WERI-Rb-1 (cell line): Measurements from ENCODE around the gene RAD54L2.
"Not testable (repeated sequence)": the region's sequence is repeated elsewhere in the genome, so short reads cannot be mapped to it uniquely, and the experiment has no call there.

Experiments
- DNase-seq: peaks from one replicate; pipeline ENCODE4 v3.0.0-alpha.2; 2020
- H3K27ac ChIP-seq: fragments of 250-450 bp; sonication (Bioruptor Pico); 2 replicates; pipeline ENCODE4 v1.5.1; 2020; ENCODE audit warnings: mild to moderate bottlenecking, moderate library complexity
- H3K27me3 ChIP-seq: fragments of 250-450 bp; sonication (Bioruptor Pico); 2 replicates; pipeline ENCODE4 v1.5.1; 2021; ENCODE audit warnings: mild to moderate bottlenecking, low read depth, moderate library complexity; ENCODE audit not compliant: insufficient read depth, severe bottlenecking
- H3K36me3 ChIP-seq: fragments of 250-450 bp; sonication (Bioruptor Pico); 2 replicates; pipeline ENCODE4 v1.5.1; 2020; ENCODE audit warnings: mild to moderate bottlenecking, moderate library complexity
- H3K4me3 ChIP-seq: 2 replicates; pipeline ENCODE4 v1.5.1; 2011; ENCODE audit warnings: low read depth, mild to moderate bottlenecking, control low read depth, low read length
- H3K9me3 ChIP-seq: fragments of 250-450 bp; sonication (Bioruptor Pico); 2 replicates; pipeline ENCODE4 v1.5.1; 2021; ENCODE audit warnings: mild to moderate bottlenecking, moderate library complexity; ENCODE audit not compliant: severe bottlenecking
- TF ChIP-seq, protein P1 (sequence below): IDR thresholded peaks from 2 replicates; pipeline ENCODE4 v1.5.1; 2011; ENCODE audit warnings: low read depth, mild to moderate bottlenecking, control low read depth, inconsistent platforms, low read length

RAD54L2 gene

GRCh38 chr3:51502562-51502910, 36.0 kb upstream of the RAD54L2 start:
- Histone ChIP-seq H3K36me3 (no peaks in the 10 kb centered on the region; the same call in 1 of the 2 replicates), H3K27ac (no peak overlapping the region), H3K9me3 (no peaks in the 10 kb centered on the region), H3K27me3 (no peaks in the 10 kb centered on the region), H3K4me3 (no peak overlapping the region)
- DNase-seq = no peak
- TF ChIP-seq, protein P1, sequence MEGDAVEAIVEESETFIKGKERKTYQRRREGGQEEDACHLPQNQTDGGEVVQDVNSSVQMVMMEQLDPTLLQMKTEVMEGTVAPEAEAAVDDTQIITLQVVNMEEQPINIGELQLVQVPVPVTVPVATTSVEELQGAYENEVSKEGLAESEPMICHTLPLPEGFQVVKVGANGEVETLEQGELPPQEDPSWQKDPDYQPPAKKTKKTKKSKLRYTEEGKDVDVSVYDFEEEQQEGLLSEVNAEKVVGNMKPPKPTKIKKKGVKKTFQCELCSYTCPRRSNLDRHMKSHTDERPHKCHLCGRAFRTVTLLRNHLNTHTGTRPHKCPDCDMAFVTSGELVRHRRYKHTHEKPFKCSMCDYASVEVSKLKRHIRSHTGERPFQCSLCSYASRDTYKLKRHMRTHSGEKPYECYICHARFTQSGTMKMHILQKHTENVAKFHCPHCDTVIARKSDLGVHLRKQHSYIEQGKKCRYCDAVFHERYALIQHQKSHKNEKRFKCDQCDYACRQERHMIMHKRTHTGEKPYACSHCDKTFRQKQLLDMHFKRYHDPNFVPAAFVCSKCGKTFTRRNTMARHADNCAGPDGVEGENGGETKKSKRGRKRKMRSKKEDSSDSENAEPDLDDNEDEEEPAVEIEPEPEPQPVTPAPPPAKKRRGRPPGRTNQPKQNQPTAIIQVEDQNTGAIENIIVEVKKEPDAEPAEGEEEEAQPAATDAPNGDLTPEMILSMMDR = no peak

DNA sequence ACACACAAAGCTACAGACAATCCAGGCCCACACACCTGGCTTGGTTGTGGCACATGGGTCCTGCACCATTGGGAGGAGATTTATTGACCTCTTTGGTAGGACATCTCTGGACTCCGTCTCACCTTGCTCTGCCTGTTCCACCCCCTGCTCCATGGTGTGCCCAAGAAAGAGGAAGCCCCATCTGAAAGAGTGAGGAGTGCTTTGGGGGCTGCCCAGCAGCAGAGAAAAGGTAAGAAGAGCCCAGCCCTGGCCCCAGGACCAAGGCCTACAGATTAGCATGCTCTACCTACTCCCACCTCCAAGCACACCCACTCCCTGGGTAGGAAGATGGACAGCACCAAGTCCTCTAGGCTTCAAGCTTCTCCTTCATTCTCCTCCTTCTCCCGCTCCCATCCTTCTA, 35.5 kb upstream of the RAD54L2 start:
- TF ChIP-seq, protein P1 = no peak
- Histone ChIP-seq H3K36me3 (no peaks in the 10 kb centered on the region), H3K27ac (no peak overlapping the region), H3K4me3 (no peak overlapping the region), H3K27me3 (no peaks in the 10 kb centered on the region), H3K9me3 (no peaks in the 10 kb centered on the region)
- no peak for DNase-seq

DNA sequence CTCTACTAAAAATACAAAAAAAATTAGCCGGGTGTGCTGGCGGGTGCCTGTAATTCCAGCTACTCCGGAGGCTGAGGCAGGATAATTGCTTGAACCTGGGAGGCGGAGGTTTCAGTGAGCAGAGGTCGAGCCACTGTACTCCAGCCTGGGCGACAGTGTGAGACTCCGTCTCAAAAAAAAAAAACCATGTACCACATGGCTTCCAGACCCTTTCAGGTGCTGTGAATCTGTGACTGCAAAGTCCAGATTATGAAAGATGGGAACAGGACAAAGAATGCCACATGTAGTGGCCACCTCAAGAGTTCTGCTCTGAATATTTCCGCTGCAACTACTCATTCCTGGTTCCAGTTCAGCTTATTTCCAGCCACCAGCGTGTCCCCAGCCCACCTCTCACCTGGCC, 30.3 kb upstream of the RAD54L2 start:
- no peak for DNase-seq
- H3K27ac ChIP-seq = no peak overlapping the region
- TF ChIP-seq, protein P1 = no peak
- H3K4me3 ChIP-seq = no peak overlapping the region
- H3K9me3 ChIP-seq = no peaks in the 10 kb centered on the region
- H3K36me3 ChIP-seq = no peaks in the 10 kb centered on the region
- no peaks in the 10 kb centered on the region for H3K27me3 ChIP-seq

GRCh38 chr3:51510996-51511395, 27.5 kb upstream of the RAD54L2 start:
- Histone ChIP-seq H3K4me3 (no peak overlapping the region), H3K27me3 (no peaks in the 10 kb centered on the region), H3K9me3 (no peaks in the 10 kb centered on the region), H3K27ac (no peak overlapping the region), H3K36me3 (no peaks in the 10 kb centered on the region)
- DNase-seq = no peak
- TF ChIP-seq, protein P1 = no peak

DNA sequence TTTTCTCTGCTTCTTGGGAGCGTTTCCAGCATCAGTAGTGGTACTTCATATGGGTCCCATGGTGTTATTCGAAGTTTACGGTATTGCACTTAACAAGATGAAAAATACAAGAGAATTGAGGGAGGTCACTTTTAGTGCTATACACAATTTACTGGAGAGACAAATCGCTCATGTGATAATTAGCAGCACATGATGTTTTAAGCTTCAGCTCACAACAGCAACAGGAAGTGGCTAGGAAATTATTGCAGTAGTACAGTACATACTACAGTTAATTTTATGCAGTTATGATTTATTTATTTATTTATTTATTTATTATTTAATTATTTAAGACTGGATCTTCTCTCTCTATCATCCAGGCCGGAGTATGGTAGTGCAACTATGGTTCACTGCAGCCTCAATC, 24.3 kb upstream of the RAD54L2 start:
- Histone ChIP-seq H3K9me3 (no peaks in the 10 kb centered on the region), H3K4me3 (no peak overlapping the region), H3K36me3 (no peaks in the 10 kb centered on the region), H3K27ac (no peak overlapping the region), H3K27me3 (no peaks in the 10 kb centered on the region)
- no peak for DNase-seq
- TF ChIP-seq, protein P1 = no peak

- TF ChIP-seq, protein P1 = no peak
- H3K4me3 ChIP-seq = no peak overlapping the region
- no peaks in the 10 kb centered on the region for H3K9me3 ChIP-seq
- no peak overlapping the region for H3K27ac ChIP-seq
- no peak for DNase-seq
- H3K36me3 ChIP-seq = no peaks in the 10 kb centered on the region
- no peaks in the 10 kb centered on the region for H3K27me3 ChIP-seq
These were observed 18.7 kb upstream of the RAD54L2 start for GRCh38 chr3:51519848-51520247.

GRCh38 chr3:51520906-51521730, 17.4 kb upstream of the RAD54L2 start:
- H3K36me3 ChIP-seq, DNase-seq: not testable (repeated sequence)

More at GRCh38 chr3:51520906-51521730, 17.4 kb upstream of the RAD54L2 start:
- H3K9me3 ChIP-seq, H3K27me3 ChIP-seq, H3K4me3 ChIP-seq, H3K27ac ChIP-seq: not testable (repeated sequence)
